Brain microvascular endothelial cell (primary cell): ENCODE measurements around the gene ASAH2B.
A peak's percentile ranks its signal among the peaks of the same experiment; 100 is the strongest.
"Not testable (repeated sequence)": the region's sequence is repeated elsewhere in the genome, so short reads cannot be mapped to it uniquely, and the experiment has no call there.

Experiments
- DNase-seq: peaks from one replicate; pipeline ENCODE4 v3.0.0-alpha.2; 2020
- H3K27ac ChIP-seq: fragments of 250-450 bp; sonication (Bioruptor Pico); 2 replicates; pipeline ENCODE4 v1.5.1; 2020; ENCODE audit warnings: mild to moderate bottlenecking, moderate library complexity
- H3K27me3 ChIP-seq: fragments of 250-450 bp; sonication (Bioruptor Pico); replicated peaks from 2 replicates; pipeline ENCODE4 v1.5.1; 2020; ENCODE audit warnings: mild to moderate bottlenecking
- H3K36me3 ChIP-seq: fragments of 250-450 bp; sonication (Bioruptor Pico); replicated peaks from 2 replicates; pipeline ENCODE4 v1.5.1; 2020; ENCODE audit warnings: mild to moderate bottlenecking
- H3K4me3 ChIP-seq: 2 replicates; pipeline ENCODE4 v1.5.1; 2011; ENCODE audit warnings: low read depth, mild to moderate bottlenecking, control low read depth, low read length, moderate library complexity
- in situ Hi-C: cut with HindIII; loops from 2 replicates; pipeline ENCODE4 v1.10.0; 2017; ENCODE audit warnings: low sequenced_read_pairs, low pct_ligation_motif_present
- TF ChIP-seq, protein P1 (sequence below): IDR thresholded peaks from 2 replicates; pipeline ENCODE4 v1.5.1; 2011; ENCODE audit warnings: low read depth, mild to moderate bottlenecking, moderate library complexity, low read length, control low read depth, inconsistent platforms; ENCODE audit errors: missing control alignments

ASAH2B gene

DNA sequence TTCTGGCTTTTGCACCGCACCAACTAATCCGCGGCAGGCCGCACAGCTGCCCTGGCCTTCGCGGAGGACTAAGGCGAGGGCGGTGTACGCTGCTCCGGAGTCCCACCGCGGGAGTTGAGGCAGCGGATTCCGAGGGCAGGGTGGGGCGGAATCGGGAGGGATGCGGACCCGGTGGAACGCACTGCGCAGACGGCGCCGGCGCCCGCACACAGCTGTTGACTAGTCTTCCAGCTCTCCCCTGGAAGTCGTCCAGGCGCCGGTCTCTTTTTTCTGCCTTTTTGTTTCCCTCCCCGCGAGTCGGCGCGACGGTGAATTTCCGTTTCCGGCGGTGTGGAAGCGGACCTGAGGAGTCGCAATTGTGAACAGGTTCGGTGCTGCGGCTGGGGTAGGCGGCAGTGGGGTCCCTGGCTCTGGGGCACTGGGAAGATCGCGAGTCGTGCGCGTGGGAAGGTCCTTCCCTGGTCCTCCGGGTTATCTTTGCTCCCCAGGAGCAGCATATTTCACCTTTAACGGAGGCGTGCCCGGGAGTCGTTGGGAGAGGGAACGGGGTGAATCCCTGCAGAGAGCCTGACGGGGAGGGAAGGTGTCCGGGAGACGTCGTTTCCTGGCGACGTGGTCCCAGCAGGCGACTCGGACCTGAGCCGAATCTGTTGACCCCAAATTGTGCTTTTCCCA lies at the start of gene ASAH2B:
Gene ASAH2B, plus strand, starts transcription at position 319 of the 675 bp plus-strand sequence. CDS start 5,195 bp downstream, outside the sequence.
- TF ChIP-seq, protein P1, sequence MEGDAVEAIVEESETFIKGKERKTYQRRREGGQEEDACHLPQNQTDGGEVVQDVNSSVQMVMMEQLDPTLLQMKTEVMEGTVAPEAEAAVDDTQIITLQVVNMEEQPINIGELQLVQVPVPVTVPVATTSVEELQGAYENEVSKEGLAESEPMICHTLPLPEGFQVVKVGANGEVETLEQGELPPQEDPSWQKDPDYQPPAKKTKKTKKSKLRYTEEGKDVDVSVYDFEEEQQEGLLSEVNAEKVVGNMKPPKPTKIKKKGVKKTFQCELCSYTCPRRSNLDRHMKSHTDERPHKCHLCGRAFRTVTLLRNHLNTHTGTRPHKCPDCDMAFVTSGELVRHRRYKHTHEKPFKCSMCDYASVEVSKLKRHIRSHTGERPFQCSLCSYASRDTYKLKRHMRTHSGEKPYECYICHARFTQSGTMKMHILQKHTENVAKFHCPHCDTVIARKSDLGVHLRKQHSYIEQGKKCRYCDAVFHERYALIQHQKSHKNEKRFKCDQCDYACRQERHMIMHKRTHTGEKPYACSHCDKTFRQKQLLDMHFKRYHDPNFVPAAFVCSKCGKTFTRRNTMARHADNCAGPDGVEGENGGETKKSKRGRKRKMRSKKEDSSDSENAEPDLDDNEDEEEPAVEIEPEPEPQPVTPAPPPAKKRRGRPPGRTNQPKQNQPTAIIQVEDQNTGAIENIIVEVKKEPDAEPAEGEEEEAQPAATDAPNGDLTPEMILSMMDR = no peak
- Histone ChIP-seq H3K4me3 (peak within 1 kb of the TSS; percentile 84), H3K27ac (peak within 1 kb of the TSS; percentile 87), H3K36me3 (no peaks in the 10 kb centered on the region), H3K27me3 (no peaks in the 10 kb centered on the region)
- in situ Hi-C loops = no loop called here
- peak; percentile 83 for DNase-seq

DNA sequence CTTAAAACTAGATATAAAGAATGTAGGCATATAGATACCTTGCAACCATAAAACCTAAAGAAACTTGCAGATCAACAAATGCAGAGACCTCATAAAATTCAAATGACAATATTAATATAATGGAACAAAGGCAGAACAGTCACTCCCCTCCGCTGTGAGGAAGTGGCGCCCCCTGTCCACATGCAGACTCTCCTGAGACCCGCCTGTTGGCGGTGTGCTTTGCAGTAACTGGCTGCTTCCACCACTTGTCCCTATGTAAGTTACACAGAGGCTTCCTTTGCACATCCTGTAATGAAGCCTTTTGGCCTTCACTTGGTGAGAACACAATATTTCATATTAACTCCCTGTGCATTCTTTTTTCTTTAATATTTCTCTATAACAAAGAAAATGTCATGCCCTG lies 41.9 kb upstream of the ASAH2B start:
- in situ Hi-C loops, H3K4me3 ChIP-seq, H3K27ac ChIP-seq, H3K36me3 ChIP-seq, DNase-seq, H3K27me3 ChIP-seq: not testable (repeated sequence)

DNA sequence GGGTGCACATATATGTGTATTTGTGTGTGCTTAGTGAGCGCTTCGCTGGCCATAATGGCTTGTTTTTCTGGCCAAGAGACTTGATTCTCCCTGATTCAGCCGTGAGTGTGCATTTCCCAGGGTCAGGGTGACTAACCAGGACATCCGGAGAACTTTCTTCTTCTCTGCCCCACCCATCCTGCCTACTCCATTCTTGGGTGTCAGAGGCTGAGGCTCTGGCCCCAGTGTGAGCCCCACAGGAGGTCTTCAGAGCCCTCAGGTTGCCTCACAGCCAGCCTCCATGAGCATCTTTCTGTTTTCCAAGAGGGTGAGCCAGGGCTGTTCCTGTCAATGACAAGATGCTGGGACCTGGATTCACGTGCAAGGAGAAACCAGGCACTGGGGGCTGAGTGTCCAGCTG lies 37.8 kb upstream of the ASAH2B start:
- in situ Hi-C loops, H3K4me3 ChIP-seq, H3K36me3 ChIP-seq, H3K27me3 ChIP-seq, H3K27ac ChIP-seq: not testable (repeated sequence)
- DNase-seq = peak; percentile 18

DNA sequence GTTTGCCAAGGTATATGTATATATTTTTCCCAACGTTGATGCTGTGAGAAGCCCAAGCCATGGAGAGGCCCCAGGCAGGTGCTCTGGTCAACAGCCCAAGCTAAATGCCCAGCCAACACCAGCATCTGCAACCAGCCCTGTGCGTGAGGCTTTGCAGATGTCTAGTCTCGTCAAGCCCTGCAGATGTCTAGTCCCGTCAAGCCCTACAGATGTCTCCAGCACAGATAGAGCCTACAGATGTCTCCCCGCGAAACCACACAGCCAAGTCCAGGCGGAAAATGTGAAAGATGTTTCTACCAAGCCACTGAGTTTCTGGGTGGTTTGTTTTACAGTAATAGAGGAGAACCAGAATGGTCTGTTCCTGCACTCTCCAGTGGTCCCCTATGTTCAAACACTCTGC lies 36.7 kb upstream of the ASAH2B start:
- H3K27ac ChIP-seq, in situ Hi-C loops, H3K36me3 ChIP-seq, H3K27me3 ChIP-seq, H3K4me3 ChIP-seq, DNase-seq: not testable (repeated sequence)

DNA sequence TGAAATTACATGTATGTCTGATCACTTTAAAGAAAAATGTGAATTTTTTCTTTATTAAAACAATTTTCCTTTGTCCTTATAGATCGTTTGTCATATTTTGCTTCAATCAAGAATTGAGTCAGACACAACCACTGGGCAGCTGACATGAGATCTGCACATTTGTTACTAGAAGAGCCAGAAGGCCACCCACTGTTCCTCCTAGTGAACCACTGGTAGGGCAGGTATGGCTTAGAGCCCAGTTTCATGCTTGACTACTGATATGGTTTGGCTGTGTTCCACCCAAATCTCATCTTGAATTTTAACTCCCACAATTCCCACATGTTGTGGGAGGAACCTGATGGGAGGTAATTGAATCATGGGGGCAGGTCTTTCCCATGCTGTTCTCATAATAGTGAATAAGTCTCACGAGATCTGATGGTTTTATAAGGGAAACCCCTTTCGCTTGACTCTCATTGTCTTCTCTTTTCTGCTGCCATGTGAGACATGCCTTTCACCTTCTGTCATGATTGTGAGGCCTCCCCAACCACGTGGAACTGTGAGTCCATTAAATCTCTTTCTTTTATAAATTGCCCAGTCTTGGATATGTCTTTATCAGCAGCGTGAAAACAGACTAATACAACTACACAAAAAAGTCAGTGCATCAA lies 35.2 kb upstream of the ASAH2B start:
- H3K4me3 ChIP-seq, in situ Hi-C loops, H3K36me3 ChIP-seq, H3K27me3 ChIP-seq, H3K27ac ChIP-seq: not testable (repeated sequence)
- peak; percentile 20 for DNase-seq

DNA sequence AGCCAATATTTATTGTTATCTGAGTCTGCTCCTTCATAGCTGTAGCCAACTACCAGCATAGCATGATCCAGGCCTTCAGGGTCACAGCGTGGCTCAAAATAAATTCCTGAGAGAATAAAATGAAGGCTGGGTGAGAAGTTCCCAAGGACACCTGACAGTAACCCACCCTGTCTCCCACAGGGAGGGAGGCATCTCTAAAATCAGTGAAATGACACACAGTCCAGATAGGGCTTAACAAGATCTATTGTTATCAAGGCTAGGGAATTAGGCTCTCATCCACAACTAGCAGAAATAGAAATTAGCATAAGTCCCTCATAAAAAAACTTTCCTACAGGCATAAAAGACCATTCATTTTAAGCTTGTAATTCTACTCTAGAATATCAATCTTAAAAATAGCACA lies 33.7 kb upstream of the ASAH2B start:
- H3K27me3 ChIP-seq = not testable (repeated sequence)

DNA sequence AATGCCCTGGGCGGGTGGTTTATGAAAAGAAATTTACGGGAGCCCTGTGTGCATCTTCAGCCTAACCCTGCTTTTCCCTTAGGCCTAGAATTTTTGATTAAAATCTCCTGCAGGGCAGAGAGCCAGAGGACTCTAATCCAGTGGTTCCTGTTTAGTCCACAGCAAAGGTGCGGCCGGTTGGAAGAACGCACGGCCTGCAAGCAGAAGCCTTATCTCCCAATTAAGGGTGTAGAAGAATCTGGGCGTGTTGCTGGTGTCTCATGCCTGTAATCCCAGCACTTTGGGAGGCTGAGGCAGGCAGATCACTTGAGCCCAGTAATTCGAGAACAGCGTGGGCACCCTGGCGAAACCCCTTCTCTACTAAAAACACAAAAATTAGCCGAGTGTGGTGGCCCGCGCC lies 29.5 kb upstream of the ASAH2B start:
- not testable (repeated sequence) for H3K4me3 ChIP-seq

More for the DNA sequence above, 33.7 kb upstream of the ASAH2B start:
- DNase-seq, H3K27ac ChIP-seq, in situ Hi-C loops, H3K4me3 ChIP-seq, H3K36me3 ChIP-seq: not testable (repeated sequence)

DNA sequence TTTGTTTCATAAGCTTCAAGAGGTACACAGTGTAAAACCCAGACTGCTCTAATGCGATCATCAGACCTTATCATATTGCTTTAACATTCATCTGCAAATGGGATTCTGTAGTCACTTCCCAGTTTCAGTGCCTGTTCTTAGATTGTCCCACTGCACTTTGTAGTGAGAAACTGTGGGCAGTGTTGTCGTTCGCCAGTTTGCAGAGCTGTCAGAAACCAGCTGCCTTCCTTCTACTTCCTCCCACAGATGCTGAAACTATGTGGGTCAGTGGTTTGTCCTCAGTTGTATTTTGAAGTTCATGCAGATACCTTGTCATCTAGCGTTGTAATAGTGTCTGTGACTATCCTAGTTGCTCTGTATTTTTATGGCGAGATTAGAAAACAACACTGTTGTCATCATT lies 15.9 kb upstream of the ASAH2B start:
- DNase-seq, H3K36me3 ChIP-seq, H3K4me3 ChIP-seq, H3K27me3 ChIP-seq, H3K27ac ChIP-seq, in situ Hi-C loops: not testable (repeated sequence)

More for the DNA sequence above, 29.5 kb upstream of the ASAH2B start:
- H3K36me3 ChIP-seq, in situ Hi-C loops, H3K27me3 ChIP-seq, DNase-seq, H3K27ac ChIP-seq: not testable (repeated sequence)

DNA sequence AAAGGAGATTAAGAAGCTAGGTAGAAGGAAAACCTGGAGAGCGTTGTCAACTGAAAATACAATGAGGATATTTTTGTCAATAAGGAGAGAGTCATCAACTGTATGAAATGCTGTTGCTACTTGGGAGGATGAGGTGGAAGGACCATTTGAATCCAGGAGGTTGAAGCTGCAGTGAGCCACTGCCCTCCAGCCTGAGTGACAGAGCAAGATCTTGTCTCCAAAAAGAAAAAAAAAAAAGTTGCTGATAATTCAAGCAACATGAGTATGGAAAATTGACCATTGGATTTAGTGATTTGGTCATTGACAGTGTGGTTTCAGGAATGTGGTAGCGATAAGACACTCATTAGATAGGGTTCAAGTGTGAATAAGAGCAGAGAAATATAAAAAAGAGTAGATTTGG lies 11.6 kb upstream of the ASAH2B start:
- in situ Hi-C loops, H3K36me3 ChIP-seq, H3K27ac ChIP-seq, DNase-seq, H3K27me3 ChIP-seq, H3K4me3 ChIP-seq: not testable (repeated sequence)

DNA sequence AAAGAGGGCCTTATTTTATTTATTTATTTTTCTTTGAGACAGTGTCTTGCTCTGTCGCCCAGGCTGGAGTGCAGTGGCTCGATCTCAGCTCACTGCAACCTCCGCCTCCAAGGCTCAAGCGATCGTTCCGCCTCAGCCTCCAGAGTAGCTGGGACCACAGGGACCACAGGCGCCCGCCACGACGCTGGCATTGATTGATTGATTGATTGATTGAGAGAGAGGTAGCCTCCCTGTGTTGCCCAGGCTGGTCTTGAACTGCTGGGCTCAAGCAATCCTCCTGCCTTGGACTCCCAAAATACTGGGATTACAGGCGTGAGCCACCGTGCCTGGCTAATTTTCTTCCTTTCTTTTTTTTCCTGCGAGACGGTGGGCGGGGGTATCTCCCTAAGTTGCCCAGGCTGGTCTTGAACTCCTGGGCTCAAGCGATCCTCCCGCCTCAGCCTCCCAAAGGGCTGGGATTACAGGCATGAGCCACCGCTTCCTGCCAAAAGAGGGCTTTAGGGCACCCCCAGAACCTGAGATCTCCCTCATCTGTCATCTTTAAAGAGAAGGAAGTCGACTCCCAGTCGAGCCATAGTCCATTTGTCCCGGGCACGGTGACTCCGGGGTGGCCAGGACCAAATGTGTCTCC lies 634 bp upstream of the ASAH2B start:
- Histone ChIP-seq H3K27ac (peak overlapping the region; percentile 87), H3K4me3 (peak overlapping the region; percentile 84)
- DNase-seq, H3K27me3 ChIP-seq, H3K36me3 ChIP-seq, in situ Hi-C loops: not testable (repeated sequence)
